ENCODE results near the gene ADAMTS9.

ADAMTS9 gene

GRCh38 chr3:64621275-64621674 is 66.5 kb downstream of the ADAMTS9 start:
- no peak for DNase-seq (ENCODE audit: low read depth in 2 of 2)

- DNase-seq (ENCODE audit: low read depth in 2 of 2) = no peak
Measured at GRCh38 chr3:64620020-64620419, 67.8 kb downstream of the ADAMTS9 start.

GRCh38 chr3:64619216-64619615 is 68.6 kb downstream of the ADAMTS9 start:
- no peak for DNase-seq (ENCODE audit: low read depth in 2 of 2)

GRCh38 chr3:64617610-64618009 is 70.2 kb downstream of the ADAMTS9 start:
- DNase-seq (ENCODE audit: low read depth in 2 of 2) = no peak

GRCh38 chr3:64616953-64617352 is 70.8 kb downstream of the ADAMTS9 start:
- DNase-seq (ENCODE audit: low read depth in 2 of 2) = no peak

- no peak for DNase-seq (ENCODE audit: low read depth in 2 of 2)
Measured at GRCh38 chr3:64612916-64613526, 74.8 kb downstream of the ADAMTS9 start.

GRCh38 chr3:64612082-64612860 is 75.5 kb downstream of the ADAMTS9 start:
- DNase-seq (ENCODE audit: low read depth in 2 of 2) = no peak

- DNase-seq (ENCODE audit: low read depth in 2 of 2) = no peak
Measured at GRCh38 chr3:64608741-64609140, 79.1 kb downstream of the ADAMTS9 start.

- DNase-seq (ENCODE audit: low read depth in 2 of 2) = no peak
Measured at GRCh38 chr3:64607032-64607551, 80.7 kb downstream of the ADAMTS9 start.

- DNase-seq (ENCODE audit: low read depth in 2 of 2) = no peak
Measured at GRCh38 chr3:64604313-64604712, 83.5 kb downstream of the ADAMTS9 start.

GRCh38 chr3:64601824-64602223 is 86.0 kb downstream of the ADAMTS9 start:
- no peak for DNase-seq (ENCODE audit: low read depth in 2 of 2)

- DNase-seq (ENCODE audit: low read depth in 2 of 2) = no peak
Measured at GRCh38 chr3:64600246-64600950, 87.4 kb downstream of the ADAMTS9 start.

- DNase-seq (ENCODE audit: low read depth in 2 of 2) = no peak
Measured at GRCh38 chr3:64599651-64600050, 88.1 kb downstream of the ADAMTS9 start.

GRCh38 chr3:64595253-64595694 is 92.5 kb downstream of the ADAMTS9 start:
- no peak for DNase-seq (ENCODE audit: low read depth in 2 of 2)

- DNase-seq (ENCODE audit: low read depth in 2 of 2) = no peak
Measured at GRCh38 chr3:64594134-64594533, 93.7 kb downstream of the ADAMTS9 start.

GRCh38 chr3:64593350-64593749 is 94.5 kb downstream of the ADAMTS9 start:
- DNase-seq (ENCODE audit: low read depth in 2 of 2) = no peak

GRCh38 chr3:64591615-64592014 is 96.2 kb downstream of the ADAMTS9 start:
- DNase-seq (ENCODE audit: low read depth in 2 of 2) = no peak

GRCh38 chr3:64588380-64588779 is 99.4 kb downstream of the ADAMTS9 start:
- no peak for DNase-seq (ENCODE audit: low read depth in 2 of 2)

- no peak for DNase-seq (ENCODE audit: low read depth in 2 of 2)
Measured at GRCh38 chr3:64586952-64587351, 100.8 kb downstream of the ADAMTS9 start.

GRCh38 chr3:64584179-64584578 is 103.6 kb downstream of the ADAMTS9 start:
- no peak for DNase-seq (ENCODE audit: low read depth in 2 of 2)

GRCh38 chr3:64578797-64579196 is 109.0 kb downstream of the ADAMTS9 start:
- no peak for DNase-seq (ENCODE audit: low read depth in 2 of 2)

GRCh38 chr3:64578062-64578770 is 109.6 kb downstream of the ADAMTS9 start:
- no peak for DNase-seq (ENCODE audit: low read depth in 2 of 2)
